Putamen (tissue), 1 donor: ENCODE data around the gene COPS2.
"Not testable (repeated sequence)": the region's sequence is repeated elsewhere in the genome, so short reads cannot be mapped to it uniquely, and the experiment has no call there.

Experiments
- DNase-seq: peaks from one replicate; pipeline ENCODE4 v3.0.0-alpha.2; 2016; ENCODE audit warnings: low spot score

COPS2 gene

GRCh38 chr15:49103002-49103401 lies 52.4 kb downstream of the COPS2 start:
- no peak for DNase-seq

GRCh38 chr15:49101536-49101935 lies 53.9 kb downstream of the COPS2 start:
- DNase-seq = no peak

- no peak for DNase-seq
These were observed 59.2 kb downstream of the COPS2 start for GRCh38 chr15:49096090-49096750.

GRCh38 chr15:49094923-49095322 lies 60.5 kb downstream of the COPS2 start:
- no peak for DNase-seq

GRCh38 chr15:49093252-49094105 lies 61.9 kb downstream of the COPS2 start:
- DNase-seq = no peak

- peak; percentile 60 for DNase-seq
These were observed 66.4 kb downstream of the COPS2 start for GRCh38 chr15:49088996-49089395.

GRCh38 chr15:49085696-49086459 lies 69.5 kb downstream of the COPS2 start:
- peak; percentile 83 for DNase-seq

GRCh38 chr15:49084285-49084570 lies 71.2 kb downstream of the COPS2 start:
- DNase-seq = no peak

- DNase-seq = no peak
These were observed 71.8 kb downstream of the COPS2 start for GRCh38 chr15:49083401-49084284.

GRCh38 chr15:49082960-49083359 lies 72.4 kb downstream of the COPS2 start:
- DNase-seq = no peak

GRCh38 chr15:49079340-49080039 lies 75.9 kb downstream of the COPS2 start:
- DNase-seq = no peak

- no peak for DNase-seq
These were observed 79.5 kb downstream of the COPS2 start for GRCh38 chr15:49075881-49076280.

GRCh38 chr15:49074589-49075287 lies 80.7 kb downstream of the COPS2 start:
- DNase-seq = not testable (repeated sequence)
